ENCODE results near the gene PEX10.
A peak's percentile ranks its signal among the peaks of the same experiment; 100 is the strongest.

Gene PEX10

GRCh38 chr1:2418791-2419320, 6.5 kb upstream of the PEX10 start:
- H3K4me1 Mint-ChIP-seq = peaks cover 38% of the 10 kb centered on the region
- no peak for DNase-seq (ENCODE audit: low spot score in 2 of 2)
- H3K9me3 Mint-ChIP-seq = no peaks in the 10 kb centered on the region
- H3K27ac Mint-ChIP-seq = peak overlapping the region; percentile 60
- no peak overlapping the region for H3K4me3 Mint-ChIP-seq
- H3K36me3 Mint-ChIP-seq = peaks cover 6% of the 10 kb centered on the region
- no peak for ATAC-seq

GRCh38 chr1:2417833-2418225, 5.5 kb upstream of the PEX10 start:
- DNase-seq (ENCODE audit: low spot score in 2 of 2) (no peak), ATAC-seq (no peak)
- peaks cover 7% of the 10 kb centered on the region for H3K36me3 Mint-ChIP-seq
- peaks cover 39% of the 10 kb centered on the region for H3K4me1 Mint-ChIP-seq
- no peak overlapping the region for H3K4me3 Mint-ChIP-seq
- no peak overlapping the region for H3K27ac Mint-ChIP-seq
- H3K9me3 Mint-ChIP-seq = no peaks in the 10 kb centered on the region

- H3K4me3 Mint-ChIP-seq = peak overlapping the region; percentile 87
Measured at GRCh38 chr1:2417083-2417832, 4.9 kb upstream of the PEX10 start.

DNA sequence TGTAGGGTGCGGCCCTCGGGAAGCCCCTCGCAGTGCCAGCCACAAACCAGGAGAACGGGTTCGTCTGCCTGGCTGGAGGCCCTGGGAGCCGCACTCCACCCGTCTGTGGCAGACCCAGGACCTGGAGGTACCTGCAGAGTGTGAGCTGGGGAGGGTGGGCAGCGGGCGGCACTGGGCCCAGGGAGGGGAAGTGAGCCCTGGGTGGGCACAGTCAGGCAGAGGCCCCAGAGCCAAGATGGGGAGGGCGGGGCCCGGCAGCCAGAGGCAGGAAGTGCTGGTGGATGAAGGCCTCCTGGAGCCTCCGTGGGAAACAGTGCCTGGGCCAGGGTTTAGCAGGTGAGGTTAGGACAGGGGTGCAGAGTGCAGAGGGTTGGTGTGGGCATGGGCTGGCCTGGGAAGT, 4.0 kb upstream of the PEX10 start:
- H3K4me1 Mint-ChIP-seq = peaks cover 39% of the 10 kb centered on the region
- H3K9me3 Mint-ChIP-seq = no peaks in the 10 kb centered on the region
- no peak for ATAC-seq
- peak overlapping the region; percentile 87 for H3K4me3 Mint-ChIP-seq
- H3K36me3 Mint-ChIP-seq = peaks cover 7% of the 10 kb centered on the region
- H3K27ac Mint-ChIP-seq = peak overlapping the region; percentile 97
- no peak for DNase-seq (ENCODE audit: low spot score in 2 of 2)

More at GRCh38 chr1:2417083-2417832, 4.9 kb upstream of the PEX10 start:
- peak overlapping the region; percentile 97 for H3K27ac Mint-ChIP-seq
- ATAC-seq (no peak), DNase-seq (ENCODE audit: low spot score in 2 of 2) (no peak)
- peaks cover 7% of the 10 kb centered on the region for H3K36me3 Mint-ChIP-seq
- H3K4me1 Mint-ChIP-seq = peaks cover 39% of the 10 kb centered on the region
- no peaks in the 10 kb centered on the region for H3K9me3 Mint-ChIP-seq

- H3K4me3 Mint-ChIP-seq = peak overlapping the region; percentile 87
- no peak for ATAC-seq
- peak; percentile 28 to 76 for DNase-seq (ENCODE audit: low spot score in 2 of 2)
- peak overlapping the region; percentile 97 for H3K27ac Mint-ChIP-seq
- H3K36me3 Mint-ChIP-seq = peaks cover 7% of the 10 kb centered on the region
- no peaks in the 10 kb centered on the region for H3K9me3 Mint-ChIP-seq
- H3K4me1 Mint-ChIP-seq = peaks cover 39% of the 10 kb centered on the region
Measured at GRCh38 chr1:2415801-2416208, 3.4 kb upstream of the PEX10 start.

GRCh38 chr1:2415337-2415736, 3.0 kb upstream of the PEX10 start:
- H3K36me3 Mint-ChIP-seq = peaks cover 7% of the 10 kb centered on the region
- H3K9me3 Mint-ChIP-seq = no peaks in the 10 kb centered on the region
- DNase-seq (ENCODE audit: low spot score in 2 of 2) = no peak
- peak overlapping the region; percentile 87 for H3K4me3 Mint-ChIP-seq
- H3K4me1 Mint-ChIP-seq = peaks cover 39% of the 10 kb centered on the region
- peak overlapping the region; percentile 97 for H3K27ac Mint-ChIP-seq
- ATAC-seq = no peak

GRCh38 chr1:2414297-2414958, 2.1 kb upstream of the PEX10 start:
- peak overlapping the region; percentile 87 for H3K4me3 Mint-ChIP-seq
- ATAC-seq = peak; percentile 40
- peak; percentile 69 to 92 for DNase-seq (ENCODE audit: low spot score in 2 of 2)
- H3K36me3 Mint-ChIP-seq = peaks cover 7% of the 10 kb centered on the region
- H3K9me3 Mint-ChIP-seq = no peaks in the 10 kb centered on the region
- peaks cover 39% of the 10 kb centered on the region for H3K4me1 Mint-ChIP-seq
- peak overlapping the region; percentile 92 for H3K27ac Mint-ChIP-seq

GRCh38 chr1:2413495-2414296, 1.3 kb upstream of the PEX10 start:
- H3K4me1 Mint-ChIP-seq = peaks cover 34% of the 10 kb centered on the region
- H3K9me3 Mint-ChIP-seq = no peaks in the 10 kb centered on the region
- peak overlapping the region; percentile 87 for H3K4me3 Mint-ChIP-seq
- peak overlapping the region; percentile 92 for H3K27ac Mint-ChIP-seq
- ATAC-seq (no peak), DNase-seq (ENCODE audit: low spot score in 2 of 2) (peak in 1 of 2 donors; percentile 67)
- H3K36me3 Mint-ChIP-seq = peaks cover 12% of the 10 kb centered on the region

GRCh38 chr1:2412773-2413494, 570 bp upstream of the PEX10 start:
- ATAC-seq = peak; percentile 59
- peak; percentile 27 to 65 for DNase-seq (ENCODE audit: low spot score in 2 of 2)
- H3K36me3 Mint-ChIP-seq = peaks cover 12% of the 10 kb centered on the region
- H3K27ac Mint-ChIP-seq = peak overlapping the region; percentile 54
- H3K4me1 Mint-ChIP-seq = peaks cover 34% of the 10 kb centered on the region
- H3K9me3 Mint-ChIP-seq = no peaks in the 10 kb centered on the region
- peak overlapping the region; percentile 87 for H3K4me3 Mint-ChIP-seq

DNA sequence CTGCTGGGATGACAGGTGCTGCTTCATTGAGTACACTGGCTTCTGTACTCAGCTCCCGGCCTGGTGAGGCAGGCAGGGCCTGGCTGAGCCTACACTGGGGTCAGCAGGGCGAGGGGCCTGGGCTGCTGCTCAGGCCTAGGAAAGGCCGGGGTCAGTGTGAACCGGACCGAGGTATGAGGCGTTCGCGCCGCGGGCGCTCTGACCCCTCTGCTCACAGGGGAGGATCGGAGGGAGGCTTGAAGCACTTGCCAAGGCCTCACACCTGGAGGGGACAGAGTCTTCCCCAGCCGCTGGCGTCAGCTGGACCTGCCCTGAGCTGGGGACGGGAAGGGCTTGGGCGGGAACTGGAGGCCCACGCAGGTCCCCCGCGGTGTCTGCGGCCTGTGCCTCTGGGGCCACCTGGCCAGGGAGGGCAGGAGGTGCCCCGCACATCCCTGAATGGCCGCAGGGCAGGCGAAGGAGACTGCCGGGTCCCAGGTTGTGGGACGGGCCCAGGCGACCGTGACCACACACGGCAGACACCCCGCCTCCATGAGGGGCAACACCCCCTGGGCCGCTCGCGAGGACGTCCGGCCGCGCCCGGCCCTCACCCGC, 466 bp downstream of the PEX10 start:
- DNase-seq (ENCODE audit: low spot score in 2 of 2) = no peak
- peaks cover 18% of the 10 kb centered on the region for H3K36me3 Mint-ChIP-seq
- H3K9me3 Mint-ChIP-seq = no peaks in the 10 kb centered on the region
- peak overlapping the region; percentile 87 for H3K4me3 Mint-ChIP-seq
- peak overlapping the region; percentile 87 for H3K27ac Mint-ChIP-seq
- peak; percentile 53 for ATAC-seq
- H3K4me1 Mint-ChIP-seq = peaks cover 29% of the 10 kb centered on the region

DNA sequence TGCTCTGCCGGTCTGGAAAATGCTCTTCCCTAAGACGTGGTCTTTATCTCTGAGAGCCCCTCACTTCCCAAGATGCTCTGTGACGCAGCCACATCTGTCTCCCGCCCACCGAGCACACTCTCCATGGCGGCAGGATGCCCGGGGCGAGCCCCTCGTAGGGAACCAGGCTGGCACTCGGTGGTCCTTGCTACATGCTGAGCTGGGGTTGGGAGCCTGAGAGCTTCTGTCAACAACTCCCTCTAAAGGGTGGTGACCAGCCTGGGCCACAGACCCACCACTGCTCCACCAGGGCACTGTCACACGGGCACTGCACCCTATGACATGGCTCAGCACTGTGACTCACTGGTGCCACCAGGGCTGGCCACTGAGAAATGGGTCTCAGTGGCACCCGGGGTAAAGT, 2.6 kb downstream of the PEX10 start:
- Mint-ChIP-seq H3K27ac (peak overlapping the region; percentile 87), H3K9me3 (no peaks in the 10 kb centered on the region), H3K4me1 (peaks cover 10% of the 10 kb centered on the region), H3K4me3 (no peak overlapping the region), H3K36me3 (peaks cover 29% of the 10 kb centered on the region)
- ATAC-seq (no peak), DNase-seq (ENCODE audit: low spot score in 2 of 2) (no peak)

DNA sequence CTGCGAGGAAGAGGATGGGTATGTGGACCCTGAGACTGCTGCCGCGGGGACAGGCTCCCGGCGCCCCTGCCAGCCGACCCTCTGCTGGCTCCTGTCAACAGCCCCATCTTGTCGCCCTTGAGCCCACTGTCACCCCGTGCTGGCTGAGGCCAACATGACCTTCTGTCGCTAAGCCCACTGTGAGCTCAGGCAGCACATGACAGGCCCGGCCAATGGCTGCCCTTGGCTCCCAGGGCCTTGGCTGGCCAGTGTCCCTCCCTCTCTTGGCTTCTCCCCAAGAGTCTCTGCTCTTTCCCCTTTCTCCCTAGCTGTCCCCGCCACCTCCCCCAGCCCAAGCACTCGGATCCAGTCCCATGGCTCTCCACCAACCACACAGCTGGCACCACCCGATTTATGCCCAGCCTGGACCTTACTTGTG, 3.5 kb downstream of the PEX10 start:
- ATAC-seq = no peak
- Mint-ChIP-seq H3K27ac (peak overlapping the region; percentile 87), H3K4me3 (no peak overlapping the region), H3K9me3 (no peaks in the 10 kb centered on the region), H3K36me3 (peaks cover 32% of the 10 kb centered on the region), H3K4me1 (peaks cover 1% of the 10 kb centered on the region)
- no peak for DNase-seq (ENCODE audit: low spot score in 2 of 2)

- DNase-seq (ENCODE audit: low spot score in 2 of 2) (no peak), ATAC-seq (no peak)
- Mint-ChIP-seq H3K4me1 (no peaks in the 10 kb centered on the region), H3K36me3 (peaks cover 36% of the 10 kb centered on the region), H3K4me3 (no peak overlapping the region), H3K9me3 (no peaks in the 10 kb centered on the region), H3K27ac (no peak overlapping the region)
Measured at GRCh38 chr1:2408456-2408855, 3.9 kb downstream of the PEX10 start.

DNA sequence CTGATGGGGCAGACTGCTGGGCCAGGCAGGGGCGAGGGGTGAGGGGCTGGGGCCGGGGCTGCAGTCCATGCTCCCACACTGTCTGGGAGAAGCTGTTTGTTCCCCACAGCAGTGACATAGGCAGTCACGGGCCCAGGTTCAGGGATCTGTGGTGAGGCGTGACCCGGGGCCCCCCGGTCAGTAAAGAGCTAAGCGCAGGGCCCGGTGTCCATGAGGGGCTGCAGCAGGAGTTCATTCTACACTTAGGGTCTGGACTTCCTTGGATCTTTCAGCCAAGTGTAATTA, 4.4 kb downstream of the PEX10 start:
- no peaks in the 10 kb centered on the region for H3K4me1 Mint-ChIP-seq

More for the DNA sequence above, 4.4 kb downstream of the PEX10 start:
- no peak for ATAC-seq
- Mint-ChIP-seq H3K9me3 (no peaks in the 10 kb centered on the region), H3K36me3 (peaks cover 41% of the 10 kb centered on the region), H3K4me3 (no peak overlapping the region), H3K27ac (peak overlapping the region; percentile 61)
- DNase-seq (ENCODE audit: low spot score in 2 of 2) = no peak
